HG03095 (cell line): ENCODE data around the gene CLCN5.

Experiments
- ATAC-seq: cut with Tn5 transposase; IDR thresholded peaks from one replicate; pipeline ENCODE4 v1.9.1; 2021; ENCODE audit warnings: moderate library complexity; ENCODE audit not compliant: unreplicated experiment

Gene CLCN5

GRCh38 chrX:49932791-49933190 is 10.4 kb downstream of the CLCN5 start:
- ATAC-seq, result no peak

GRCh38 chrX:49934148-49934547 is 11.8 kb downstream of the CLCN5 start:
- no peak for ATAC-seq

- no peak for ATAC-seq
These were observed 12.3 kb downstream of the CLCN5 start for GRCh38 chrX:49934729-49935128.

GRCh38 chrX:49947781-49948180 is 25.4 kb downstream of the CLCN5 start:
- no peak for ATAC-seq

GRCh38 chrX:49949961-49950360 is 27.6 kb downstream of the CLCN5 start:
- no peak for ATAC-seq

- no peak for ATAC-seq
These were observed 29.3 kb downstream of the CLCN5 start for GRCh38 chrX:49951524-49952193.

GRCh38 chrX:49956313-49956712 is 33.9 kb downstream of the CLCN5 start:
- ATAC-seq, result no peak

GRCh38 chrX:49958727-49959485 is 36.5 kb downstream of the CLCN5 start:
- ATAC-seq, result no peak

- ATAC-seq, result no peak
These were observed 37.2 kb downstream of the CLCN5 start for GRCh38 chrX:49959602-49960001.

GRCh38 chrX:49960061-49960460 is 37.7 kb downstream of the CLCN5 start:
- no peak for ATAC-seq

GRCh38 chrX:49970674-49971073 is 48.3 kb downstream of the CLCN5 start:
- no peak for ATAC-seq

GRCh38 chrX:49972328-49972860 is 50.0 kb downstream of the CLCN5 start:
- no peak for ATAC-seq

- no peak for ATAC-seq
These were observed 54.3 kb downstream of the CLCN5 start for GRCh38 chrX:49976682-49977197.

- ATAC-seq, result no peak
These were observed 55.1 kb downstream of the CLCN5 start for GRCh38 chrX:49977319-49978090.

- no peak for ATAC-seq
These were observed 55.8 kb downstream of the CLCN5 start for GRCh38 chrX:49978176-49978575.

GRCh38 chrX:49986058-49986457 is 63.7 kb downstream of the CLCN5 start:
- no peak for ATAC-seq

GRCh38 chrX:49987651-49988050 is 65.3 kb downstream of the CLCN5 start:
- no peak for ATAC-seq

- ATAC-seq, result no peak
These were observed 65.7 kb downstream of the CLCN5 start for GRCh38 chrX:49988143-49988542.

GRCh38 chrX:49991758-49992157 is 69.4 kb downstream of the CLCN5 start:
- ATAC-seq, result no peak

GRCh38 chrX:49992853-49993252 is 70.5 kb downstream of the CLCN5 start:
- ATAC-seq, result no peak

- no peak for ATAC-seq
These were observed 71.3 kb downstream of the CLCN5 start for GRCh38 chrX:49993661-49994060.
